Spleen (tissue), 7 donors: Measurements from ENCODE around the gene LDHD.

Experiments used
- CTCF ChIP-seq, 11 experiments: fragments of 200-600 bp in 7 of 11; fragments of 450-650 bp in 4 of 11; sonication (generic) in 4 of 11; IDR thresholded peaks in 8 of 11; conservative IDR thresholded peaks in 3 of 11; 1 replicate in 7 of 11; 2 replicates in 4 of 11; pipeline versions ENCODE4 v1.4.0 to v1.8.0; 2016 to 2021; ENCODE audit warnings: antibody characterized with exemption in 11 of 11, inconsistent platforms in 4 of 11, mild to moderate bottlenecking in 1 of 11
- POLR2A ChIP-seq, 3 donors: fragments of 450-650 bp; IDR thresholded peaks; one replicate each; pipeline ENCODE4 v1.5.1; 2017; ENCODE audit warnings: antibody characterized with exemption in 3 of 3, mild to moderate bottlenecking in 1 of 3
- POLR2AphosphoS5 ChIP-seq, 3 donors: sonication (generic); formaldehyde crosslinking; IDR thresholded peaks; one replicate each; pipeline ENCODE4 v1.5.1; 2017; ENCODE audit warnings: antibody characterized with exemption in 3 of 3
- donor health status: DM: no; HTN: no; CAD: no; lungs with moderate emphysema.
- donor health status: DM: no; HTN: no; CAD: no.
- donor health status: DM: no; HTN: no; CAD: no.

GRCh38 chr16:75079346-75079926 is 37.1 kb downstream of the LDHD start:
- TF ChIP-seq POLR2AphosphoS5 (IDR thresholded peaks at IDR 0.05) (no peak), CTCF (IDR thresholded peaks at IDR 0.05 in 8 of 11, conservative IDR thresholded peaks at IDR 0.05 in 3 of 11) (no peak), POLR2A (IDR thresholded peaks at IDR 0.05) (no peak)
